Measurements from ENCODE around the gene PPM1B.

- TF ChIP-seq CTCF (IDR thresholded peaks at IDR 0.05) (no peak), POLR2A (IDR thresholded peaks at IDR 0.05) (no peak)
Observed at GRCh38 chr2:44142306-44142705, 26.4 kb upstream of the PPM1B start.

Measured in body of pancreas (tissue), 4 donors.